Panc1 (cell line): ENCODE data around the gene SHANK3. TPM values are rescaled to one million over a fixed set of nuclear protein-coding genes. Genes with fewer than 3 reads are reported as not detected.

ENCODE experiments used
- ATAC-seq: fragments of 200-7000 bp; cut with Tn5 transposase; 2 replicates; pipeline ENCODE4 v1.9.1; 2020; ENCODE audit warnings: mild to moderate bottlenecking, moderate library complexity
- BruUV-seq: library from RNA; stranded (reverse); fragments of 400-500 nt; replicated peaks from 2 replicates; lab custom pipeline; 2021; lab: Mats Ljungman, UMichigan
- CTCF ChIA-PET: fragments of 300-600 bp; sonication (Branson Sonifier 250); formaldehyde crosslinking; loops from one replicate; lab custom pipeline; 2022; ENCODE audit warnings: antibody characterized with exemption; lab: Charles Lee
- POLR2A ChIA-PET: fragments of 300-600 bp; sonication (Branson Sonifier 250); formaldehyde crosslinking; loops from one replicate; lab custom pipeline; 2022; ENCODE audit warnings: antibody characterized with exemption; lab: Charles Lee
- DNase-seq: peaks from one replicate; pipeline ENCODE4 v3.0.0-alpha.2; 2010; ENCODE audit warnings: low read depth, low spot score
- H3K27ac ChIP-seq: 2 replicates; pipeline ENCODE4 v1.5.1; 2011; ENCODE audit warnings: mild to moderate bottlenecking, low read length, inconsistent platforms
- H3K27me3 ChIP-seq: fragments of 200-500 bp; sonication (Bioruptor generic); 2 replicates; pipeline ENCODE4 v1.6.0; 2014; ENCODE audit warnings: low read length, inconsistent platforms; ENCODE audit not compliant: control insufficient read depth, insufficient read depth
- H3K36me3 ChIP-seq: fragments of 200-500 bp; sonication (Bioruptor generic); 2 replicates; pipeline ENCODE4 v1.5.1; 2014; ENCODE audit warnings: inconsistent platforms, mild to moderate bottlenecking, low read length, moderate library complexity; ENCODE audit not compliant: control insufficient read depth, insufficient read depth
- H3K4me1 ChIP-seq: 2 replicates; pipeline ENCODE4 v1.5.1; 2011; ENCODE audit warnings: inconsistent platforms, mild to moderate bottlenecking, low read length, moderate library complexity; ENCODE audit not compliant: control insufficient read depth, insufficient read depth
- H3K4me3 ChIP-seq, 2 experiments: 2 replicates each; pipeline ENCODE4 v1.5.1; 2011 to 2012; ENCODE audit warnings: low read depth in 2 of 2, low read length in 2 of 2, mild to moderate bottlenecking in 2 of 2, inconsistent platforms in 1 of 2, moderate library complexity in 1 of 2
- H3K9me3 ChIP-seq: fragments of 200-500 bp; sonication (Bioruptor generic); 2 replicates; pipeline ENCODE4 v1.5.1; 2014; ENCODE audit warnings: low read depth, mild to moderate bottlenecking, inconsistent platforms, low read length, moderate library complexity; ENCODE audit not compliant: control insufficient read depth, insufficient read depth
- POLR2AphosphoS5 ChIP-seq: IDR thresholded peaks from 2 replicates; pipeline ENCODE4 v1.6.1; 2012; ENCODE audit warnings: mild to moderate bottlenecking, low read depth, low read length, moderate library complexity
- SIN3A ChIP-seq: IDR thresholded peaks from 2 replicates; pipeline ENCODE4 v1.6.1; 2012; ENCODE audit warnings: low read depth, mild to moderate bottlenecking, low read length, moderate library complexity, borderline replicate concordance; ENCODE audit not compliant: insufficient read depth
- TCF7L2 ChIP-seq: IDR thresholded peaks from 2 replicates; pipeline ENCODE4 v1.6.1; 2011; ENCODE audit warnings: mild to moderate bottlenecking, low read depth, low read length, inconsistent platforms
- in situ Hi-C: cut with HindIII; loops from 2 replicates; pipeline ENCODE4 v1.10.0; 2016; ENCODE audit warnings: low sequenced_read_pairs, low pct_unique_long_range_greater_than_20kb
- intact Hi-C: fragments of 100-400 bp; cut with micrococcal nuclease; formaldehyde crosslinking; loops from one replicate; pipeline ENCODE4 v1.10.0; 2022; ENCODE audit not compliant: unreplicated experiment
- total RNA-seq: library from RNA; stranded (reverse); gene quantifications from one replicate; pipeline ENCODE4 v1.2.1, GENCODE V29; 2021; ENCODE audit not compliant: unreplicated experiment
- TF ChIP-seq, protein P1 (sequence below): fragments of 450-650 bp; IDR thresholded peaks from 2 replicates; pipeline ENCODE4 v1.5.1; 2017; ENCODE audit warnings: mild to moderate bottlenecking
- TF ChIP-seq, protein P2 (sequence below), 2 experiments: IDR thresholded peaks; 2 replicates each; pipeline ENCODE4 v1.6.1; 2011 to 2012; ENCODE audit warnings: low read depth in 2 of 2, control low read depth in 1 of 2, low read length in 1 of 2, mild to moderate bottlenecking in 1 of 2, moderate library complexity in 1 of 2; ENCODE audit not compliant: insufficient read depth in 1 of 2

The SHANK3 gene
- total RNA-seq, 1 experiment from 2014 or later, result 7.6 TPM

DNA sequence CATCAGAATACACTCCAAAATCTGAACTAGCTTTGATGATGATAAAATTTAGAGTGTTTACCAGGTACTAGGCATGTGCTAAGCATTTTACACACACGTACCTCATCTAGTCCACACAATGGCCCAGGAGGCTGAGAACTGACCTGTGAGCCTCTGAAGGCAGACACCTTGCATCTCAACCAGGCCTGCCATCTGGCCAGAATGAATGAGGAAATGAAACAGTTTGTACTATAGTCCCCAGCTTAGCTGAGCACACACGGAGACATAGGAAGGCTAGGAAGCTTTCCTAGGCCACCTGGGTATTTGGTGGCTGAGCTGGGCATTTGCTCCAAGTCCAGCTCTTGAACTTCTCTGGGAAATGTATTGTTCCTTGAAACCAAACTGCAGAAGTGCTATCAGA is 6.9 kb upstream of the SHANK3 start:
- H3K36me3 ChIP-seq, result no peaks in the 10 kb centered on the region
- DNase-seq, result no peak
- no peaks in the 10 kb centered on the region for H3K27me3 ChIP-seq
- H3K4me1 ChIP-seq, result no peaks in the 10 kb centered on the region
- ChIA-PET CTCF (no interaction called here), POLR2A (no interaction called here)
- H3K27ac ChIP-seq, result no peak overlapping the region
- intact Hi-C loops, result no loop called here
- in situ Hi-C loops, result no loop called here
- H3K9me3 ChIP-seq, result no peaks in the 10 kb centered on the region
- no peak overlapping the region for H3K4me3 ChIP-seq
- no TSS peak for BruUV-seq
- no peak for ATAC-seq
- TF ChIP-seq SIN3A, result no peak
- no peak for TF ChIP-seq POLR2AphosphoS5
- TF ChIP-seq, protein P1, sequence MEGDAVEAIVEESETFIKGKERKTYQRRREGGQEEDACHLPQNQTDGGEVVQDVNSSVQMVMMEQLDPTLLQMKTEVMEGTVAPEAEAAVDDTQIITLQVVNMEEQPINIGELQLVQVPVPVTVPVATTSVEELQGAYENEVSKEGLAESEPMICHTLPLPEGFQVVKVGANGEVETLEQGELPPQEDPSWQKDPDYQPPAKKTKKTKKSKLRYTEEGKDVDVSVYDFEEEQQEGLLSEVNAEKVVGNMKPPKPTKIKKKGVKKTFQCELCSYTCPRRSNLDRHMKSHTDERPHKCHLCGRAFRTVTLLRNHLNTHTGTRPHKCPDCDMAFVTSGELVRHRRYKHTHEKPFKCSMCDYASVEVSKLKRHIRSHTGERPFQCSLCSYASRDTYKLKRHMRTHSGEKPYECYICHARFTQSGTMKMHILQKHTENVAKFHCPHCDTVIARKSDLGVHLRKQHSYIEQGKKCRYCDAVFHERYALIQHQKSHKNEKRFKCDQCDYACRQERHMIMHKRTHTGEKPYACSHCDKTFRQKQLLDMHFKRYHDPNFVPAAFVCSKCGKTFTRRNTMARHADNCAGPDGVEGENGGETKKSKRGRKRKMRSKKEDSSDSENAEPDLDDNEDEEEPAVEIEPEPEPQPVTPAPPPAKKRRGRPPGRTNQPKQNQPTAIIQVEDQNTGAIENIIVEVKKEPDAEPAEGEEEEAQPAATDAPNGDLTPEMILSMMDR, result no peak
- TF ChIP-seq, protein P2, sequence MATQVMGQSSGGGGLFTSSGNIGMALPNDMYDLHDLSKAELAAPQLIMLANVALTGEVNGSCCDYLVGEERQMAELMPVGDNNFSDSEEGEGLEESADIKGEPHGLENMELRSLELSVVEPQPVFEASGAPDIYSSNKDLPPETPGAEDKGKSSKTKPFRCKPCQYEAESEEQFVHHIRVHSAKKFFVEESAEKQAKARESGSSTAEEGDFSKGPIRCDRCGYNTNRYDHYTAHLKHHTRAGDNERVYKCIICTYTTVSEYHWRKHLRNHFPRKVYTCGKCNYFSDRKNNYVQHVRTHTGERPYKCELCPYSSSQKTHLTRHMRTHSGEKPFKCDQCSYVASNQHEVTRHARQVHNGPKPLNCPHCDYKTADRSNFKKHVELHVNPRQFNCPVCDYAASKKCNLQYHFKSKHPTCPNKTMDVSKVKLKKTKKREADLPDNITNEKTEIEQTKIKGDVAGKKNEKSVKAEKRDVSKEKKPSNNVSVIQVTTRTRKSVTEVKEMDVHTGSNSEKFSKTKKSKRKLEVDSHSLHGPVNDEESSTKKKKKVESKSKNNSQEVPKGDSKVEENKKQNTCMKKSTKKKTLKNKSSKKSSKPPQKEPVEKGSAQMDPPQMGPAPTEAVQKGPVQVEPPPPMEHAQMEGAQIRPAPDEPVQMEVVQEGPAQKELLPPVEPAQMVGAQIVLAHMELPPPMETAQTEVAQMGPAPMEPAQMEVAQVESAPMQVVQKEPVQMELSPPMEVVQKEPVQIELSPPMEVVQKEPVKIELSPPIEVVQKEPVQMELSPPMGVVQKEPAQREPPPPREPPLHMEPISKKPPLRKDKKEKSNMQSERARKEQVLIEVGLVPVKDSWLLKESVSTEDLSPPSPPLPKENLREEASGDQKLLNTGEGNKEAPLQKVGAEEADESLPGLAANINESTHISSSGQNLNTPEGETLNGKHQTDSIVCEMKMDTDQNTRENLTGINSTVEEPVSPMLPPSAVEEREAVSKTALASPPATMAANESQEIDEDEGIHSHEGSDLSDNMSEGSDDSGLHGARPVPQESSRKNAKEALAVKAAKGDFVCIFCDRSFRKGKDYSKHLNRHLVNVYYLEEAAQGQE (IDR thresholded peaks at IDR 0.05; ENCODE audit: insufficient read depth in 1 of 2, low read depth in 2 of 2, low read length in 1 of 2), result no peak
- no peak for TF ChIP-seq TCF7L2

DNA sequence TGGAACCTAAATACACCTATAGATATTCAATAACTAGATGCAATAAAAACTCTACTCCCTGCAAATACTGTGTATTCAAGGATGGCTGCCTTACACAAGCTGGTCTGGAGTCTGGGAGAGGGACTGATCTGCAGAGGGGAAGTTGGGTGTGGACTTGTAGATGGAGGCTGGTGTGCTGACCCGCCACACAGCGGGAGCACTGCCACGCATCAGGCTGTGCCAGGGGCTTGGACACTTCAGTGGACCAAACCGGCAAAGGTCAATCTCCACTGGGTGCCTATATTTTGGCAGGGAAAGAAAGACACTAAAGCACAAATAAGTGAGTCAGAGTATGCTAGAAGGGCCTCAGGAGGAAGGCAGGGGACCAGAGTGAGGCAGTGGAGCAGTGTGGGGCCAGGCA is 2.1 kb upstream of the SHANK3 start:
- Histone ChIP-seq H3K27me3 (no peaks in the 10 kb centered on the region), H3K27ac (no peak overlapping the region), H3K4me1 (no peaks in the 10 kb centered on the region; the same call in 1 of the 2 replicates), H3K4me3 (no peak overlapping the region), H3K36me3 (no peaks in the 10 kb centered on the region), H3K9me3 (no peaks in the 10 kb centered on the region)
- no peak for DNase-seq
- CTCF ChIA-PET, result interaction anchor here (0.7 kb wide), 1 partner anchor 1631 kb away, joined by 6 read pairs; no protein-coding TSS in a partner anchor
- BruUV-seq, result no TSS peak
- TF ChIP-seq POLR2AphosphoS5 (no peak), SIN3A (no peak), TCF7L2 (no peak)
- TF ChIP-seq, protein P2 (IDR thresholded peaks at IDR 0.05; ENCODE audit: insufficient read depth in 1 of 2, low read depth in 2 of 2, low read length in 1 of 2), result no peak
- TF ChIP-seq, protein P1, result no peak
- intact Hi-C loops, result no loop called here
- POLR2A ChIA-PET, result no interaction called here
- in situ Hi-C loops, result no loop called here
- ATAC-seq, result no peak
